Stimulated activated CD8-positive, alpha-beta memory T cell treated with anti-CD3 and anti-CD28 coated beads, Interleukin-7, amount 100 ng/mL, for 24 hours (primary cell): ENCODE measurements around the gene SNAPC1.

Experiments used
- DNase-seq: peaks from one replicate; pipeline ENCODE4 v3.0.0-alpha.2; 2020; ENCODE audit warnings: low read depth

SNAPC1 gene

DNA sequence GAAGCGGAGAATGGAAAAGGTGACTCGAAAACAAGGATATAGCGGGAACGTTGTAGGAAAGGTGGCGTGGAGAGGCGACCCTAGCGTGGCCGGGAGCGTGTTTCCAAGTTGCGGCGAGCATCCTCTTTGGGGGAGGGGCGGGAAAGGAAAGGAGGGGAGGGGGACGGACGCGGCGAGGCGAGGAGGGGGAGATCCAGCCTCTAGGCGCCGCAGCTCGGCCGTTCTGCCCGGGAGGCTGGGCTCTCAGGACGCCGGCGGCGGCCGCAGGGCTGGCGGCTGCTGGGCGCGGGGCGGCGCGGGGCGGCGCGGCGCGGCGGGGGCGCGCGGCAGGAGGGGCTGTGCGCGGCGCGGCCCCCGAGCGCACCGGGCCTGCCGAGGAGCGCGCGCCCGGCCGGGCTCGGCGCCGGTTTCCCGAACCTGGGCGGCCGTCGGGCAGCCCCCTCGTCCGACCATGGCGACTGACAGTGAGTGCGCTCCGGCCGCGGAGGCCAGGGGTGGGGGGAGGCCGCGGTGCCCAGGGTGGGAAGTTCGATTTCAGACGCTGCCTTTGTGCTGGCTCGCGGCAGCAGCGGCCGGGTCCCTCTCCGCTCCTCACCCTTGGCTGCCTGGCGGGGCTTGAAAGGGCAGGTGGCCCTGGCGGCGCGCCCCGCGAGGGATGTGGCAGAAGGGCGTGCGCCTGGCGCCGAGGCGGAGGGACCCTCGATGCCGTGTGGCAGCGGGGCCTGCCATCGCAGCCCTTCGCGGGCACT, 50.3 kb downstream of the SNAPC1 start, which contains the start of gene SYT16:
TSS of gene SYT16 (plus strand) at position 357 of the 749 bp plus-strand sequence.
- no peak for DNase-seq

DNA sequence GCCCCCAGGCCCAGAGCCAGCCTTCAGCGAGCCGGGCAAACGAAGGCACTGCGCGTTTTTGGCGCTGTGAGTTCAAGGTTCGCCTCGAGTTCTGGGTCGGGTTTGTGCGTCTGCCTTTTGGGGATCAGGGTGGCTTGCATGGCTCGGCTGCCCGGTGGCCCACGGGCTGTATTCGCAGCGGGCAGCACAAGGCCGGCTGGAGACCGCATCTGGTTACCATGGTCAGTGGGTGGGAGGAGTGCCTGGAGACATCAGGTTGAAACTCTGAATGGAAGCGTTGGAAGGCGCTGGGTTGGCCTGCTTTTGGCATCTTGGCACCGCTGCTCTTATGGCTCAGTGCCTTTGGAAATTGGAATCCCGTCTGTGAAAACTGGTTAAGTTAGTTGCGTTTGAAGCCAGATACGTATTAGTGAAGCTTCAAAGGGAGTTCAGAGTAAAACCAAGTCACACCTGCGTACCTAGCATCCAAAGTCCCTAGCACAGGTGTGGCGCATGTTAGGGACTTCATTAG, 50.9 kb downstream of the SNAPC1 start:
- no peak for DNase-seq

DNA sequence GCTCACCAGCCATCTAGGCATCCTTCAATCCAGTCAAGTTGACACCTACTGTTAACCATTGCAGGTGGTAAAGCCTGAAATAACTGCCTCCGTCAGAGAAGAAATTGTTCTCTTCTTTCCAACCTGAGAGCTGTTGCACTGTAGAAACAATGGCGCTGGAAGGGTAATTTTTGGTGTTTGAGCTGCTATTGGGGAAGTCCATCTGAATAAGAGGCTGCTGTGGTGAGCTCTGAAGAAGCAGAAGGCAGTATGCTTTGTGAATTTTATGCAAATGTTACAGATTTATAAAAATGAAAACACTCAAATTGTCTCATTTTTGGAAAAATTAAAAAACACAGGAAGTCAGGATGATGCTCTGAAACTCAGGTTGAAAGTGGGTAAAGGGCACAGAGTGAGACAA, 60.2 kb downstream of the SNAPC1 start:
- no peak for DNase-seq

DNA sequence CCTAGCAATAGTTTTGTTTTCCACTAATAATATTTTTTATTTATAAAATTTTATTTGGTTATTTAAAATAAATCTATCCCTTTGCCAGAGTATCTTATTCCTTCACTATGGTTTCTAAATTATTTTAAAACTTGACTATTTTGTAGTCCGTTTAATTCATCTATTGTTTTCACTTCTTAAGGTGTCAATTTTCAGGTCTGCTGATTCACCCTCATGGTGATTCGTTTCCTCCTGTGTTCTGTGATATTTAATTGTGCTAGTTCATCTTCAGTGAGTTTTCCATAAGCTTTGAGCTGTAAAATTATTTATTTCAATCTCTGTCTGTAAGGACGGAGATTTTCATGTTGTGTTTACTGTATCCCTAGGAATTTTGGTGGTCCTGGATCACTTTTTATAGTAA, 70.6 kb downstream of the SNAPC1 start:
- no peak for DNase-seq

DNA sequence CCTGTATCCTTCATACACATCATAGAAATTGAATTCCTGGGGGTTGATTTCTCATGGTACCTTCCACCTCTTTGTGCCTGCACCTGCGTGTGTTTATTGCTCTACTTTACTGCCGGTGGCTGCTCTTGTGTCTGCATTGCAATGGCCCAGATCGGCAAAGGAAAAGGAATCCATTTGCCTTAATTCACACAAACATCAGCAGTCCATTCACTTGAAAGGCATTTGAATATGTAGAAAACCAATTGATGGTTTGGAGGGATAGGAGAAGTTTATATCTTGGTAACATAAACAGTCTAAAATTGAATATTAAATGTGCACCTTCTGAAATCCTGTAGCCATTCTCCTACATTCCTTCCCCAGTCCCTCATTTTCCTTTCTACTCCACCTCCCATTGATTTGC, 74.0 kb downstream of the SNAPC1 start:
- no peak for DNase-seq

DNA sequence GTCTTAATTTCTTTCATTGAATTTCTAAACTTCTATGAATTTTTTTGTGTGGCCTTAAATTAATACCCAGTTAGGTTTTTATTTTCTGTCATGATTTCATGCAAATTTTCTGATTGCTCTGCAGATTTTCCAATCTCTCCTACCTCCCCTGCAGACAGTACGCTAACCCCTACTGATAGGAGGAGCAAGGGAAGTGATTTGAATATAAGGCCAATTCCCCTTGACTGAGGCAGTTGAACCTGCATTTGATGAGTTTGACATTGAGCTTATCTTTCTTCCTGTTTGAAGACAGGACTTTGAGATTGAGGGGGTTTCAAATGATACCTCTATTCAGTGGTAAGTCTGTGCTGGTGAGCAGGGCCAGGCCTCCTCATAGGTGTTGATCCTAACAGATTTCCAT, 74.6 kb downstream of the SNAPC1 start:
- DNase-seq, result no peak

DNA sequence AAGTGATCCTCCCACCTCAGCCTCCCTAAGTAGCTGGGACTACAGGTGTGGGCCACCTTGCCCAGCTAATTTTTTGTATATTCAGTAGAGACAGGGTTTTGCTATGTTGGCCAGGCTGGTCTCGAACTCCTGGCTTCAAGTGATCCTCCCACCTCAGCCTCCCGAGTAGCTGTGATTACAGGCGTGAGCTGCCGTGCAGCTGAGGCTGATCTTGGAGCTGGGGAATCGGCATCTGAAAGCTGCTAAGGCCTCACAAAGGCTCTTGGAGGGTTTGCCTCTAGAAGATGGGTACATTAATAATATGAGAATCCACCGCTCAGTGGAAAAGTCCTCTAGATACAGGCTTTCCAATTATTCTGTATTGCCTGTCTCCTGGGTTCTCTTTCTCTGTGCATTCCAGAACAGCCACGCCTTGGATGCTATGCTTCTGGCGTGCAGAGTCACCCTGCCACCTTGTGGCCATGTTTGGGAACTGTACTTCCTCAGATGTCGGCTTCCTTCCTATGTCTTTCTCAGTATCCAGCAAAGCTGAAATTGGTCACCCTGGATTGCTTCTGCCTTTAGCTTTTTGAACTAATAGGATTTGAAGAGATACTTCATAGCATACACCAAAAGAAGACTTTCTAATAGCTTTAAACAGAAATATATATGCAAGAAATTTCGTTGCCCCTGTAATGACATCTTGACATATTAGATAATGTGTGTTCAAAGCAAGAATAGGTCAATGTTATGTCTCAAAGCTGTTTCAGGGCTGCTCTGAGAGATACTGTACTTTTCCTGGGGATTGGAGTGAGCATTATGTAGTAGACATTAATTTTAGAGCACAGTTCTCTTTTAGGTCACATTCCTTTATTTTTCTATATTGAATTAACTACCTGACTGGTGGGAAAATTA, 75.4 kb downstream of the SNAPC1 start:
- peak; percentile 47 for DNase-seq

DNA sequence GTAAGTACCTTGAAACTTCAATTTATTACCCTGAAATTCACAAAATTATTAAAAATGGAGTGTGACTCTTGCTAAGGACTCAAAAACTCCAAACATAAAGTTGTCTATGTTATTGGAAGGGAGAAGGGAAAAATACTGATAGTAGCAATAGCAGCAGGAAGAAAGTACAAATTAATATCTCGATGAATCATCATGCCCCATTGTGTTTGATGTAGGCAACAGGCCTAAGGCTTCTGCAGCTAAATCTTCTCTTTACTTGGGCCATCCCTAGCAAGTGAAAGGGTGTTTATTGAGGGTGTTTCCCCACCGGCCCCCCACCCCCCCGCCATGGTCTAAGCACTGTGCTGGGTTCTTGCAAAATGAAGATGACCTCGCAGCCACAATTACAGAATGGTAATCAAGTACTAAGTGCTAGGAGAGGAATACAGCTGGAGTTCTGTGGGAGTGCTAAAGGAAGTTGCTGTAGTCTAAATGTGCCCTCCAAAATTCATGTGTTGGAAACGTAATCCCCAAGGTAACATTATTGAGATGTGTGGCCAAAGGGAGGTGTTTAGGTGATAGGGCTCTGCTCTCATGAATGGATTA, 76.5 kb downstream of the SNAPC1 start:
- DNase-seq, result no peak

DNA sequence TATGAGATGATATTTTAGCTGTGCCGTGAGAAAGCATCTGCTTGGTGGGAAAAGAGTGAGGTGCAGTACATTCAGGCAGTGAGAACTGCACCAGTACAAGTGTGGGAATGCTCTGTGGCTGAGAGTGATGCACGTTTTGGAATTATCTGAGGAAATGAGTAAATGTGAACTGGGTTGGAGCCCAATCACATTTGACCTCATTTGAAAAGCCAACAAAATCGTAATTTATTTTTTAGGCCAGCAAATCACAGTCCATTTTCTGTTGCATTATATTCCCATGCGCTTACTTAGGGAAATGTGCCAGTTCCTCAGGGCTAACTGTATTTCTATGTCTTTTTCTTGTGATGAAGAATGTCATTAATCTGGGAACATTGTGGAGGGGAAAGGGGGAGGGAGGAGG, 77.3 kb downstream of the SNAPC1 start:
- no peak for DNase-seq

DNA sequence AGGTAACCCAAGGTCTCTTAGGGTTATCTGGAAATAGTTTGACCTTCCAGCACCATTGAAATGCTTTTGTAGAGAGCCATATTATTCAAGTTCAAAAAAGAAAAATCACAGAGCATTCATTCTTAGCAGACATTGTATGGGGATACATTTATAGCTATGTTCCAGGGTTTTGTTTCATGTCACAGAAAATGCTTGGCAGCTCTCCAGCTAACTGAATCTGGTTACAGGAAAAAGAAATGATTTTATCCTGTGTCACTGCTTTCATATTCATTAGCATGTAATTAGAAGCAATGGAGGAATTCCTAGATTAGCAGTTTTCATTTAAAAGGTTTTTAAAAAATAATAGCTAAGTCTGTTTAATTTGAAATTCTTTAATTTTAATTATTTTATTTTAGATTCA, 78.9 kb downstream of the SNAPC1 start:
- no peak for DNase-seq
